ENCODE results near the gene PLEKHA8. TPM values are rescaled to one million over a fixed set of nuclear protein-coding genes. Genes with fewer than 3 reads are reported as not detected.

PLEKHA8 gene
- total RNA-seq, 1 experiment from 2014 or later, result 38.1 TPM

- Mint-ChIP-seq H3K4me3 (peak within 1 kb of the TSS; percentile 84), H3K4me1 (peaks cover 5% of the 10 kb centered on the region), H3K9me3 (no peaks in the 10 kb centered on the region), H3K36me3 (no peaks in the 10 kb centered on the region), H3K27ac (peak within 1 kb of the TSS; percentile 93), H3K27me3 (ENCODE audit: low read depth) (peaks cover 47% of the 10 kb centered on the region)
- ChIA-PET CTCF (interaction anchor here (0.8 to 1.0 kb wide), 3 partner anchors 11 to 30 kb away, joined by 3 read pairs; no protein-coding TSS in a partner anchor), POLR2A (interaction anchor here (0.6 kb wide), 1 partner anchor 21 kb away, joined by 4 read pairs; no protein-coding TSS in a partner anchor)
- ATAC-seq (peak; percentile 79), DNase-seq (ENCODE audit: low spot score) (peak; percentile 95)
- TF ChIP-seq TEAD4 (CRISPR knock-in tag; IDR thresholded peaks at IDR 0.05) (no peak), CREM (CRISPR knock-in tag; IDR thresholded peaks at IDR 0.05) (peak; percentile 89; the same call in 1 of the 2 replicates), TP53 (CRISPR knock-in tag; IDR thresholded peaks at IDR 0.05) (peak; percentile 62; the same call in 1 of the 2 replicates), SP1 (CRISPR knock-in tag; conservative IDR thresholded peaks at IDR 0.05) (peak; percentile 29), TEAD1 (CRISPR knock-in tag; IDR thresholded peaks at IDR 0.05) (peak; percentile 56; the same call in 1 of the 2 replicates), CDX4 (CRISPR knock-in tag; IDR thresholded peaks at IDR 0.05; ENCODE audit: borderline replicate concordance) (no peak), NFYB (CRISPR knock-in tag; conservative IDR thresholded peaks at IDR 0.05; ENCODE audit: low read depth) (peak; percentile 85), ZNF512 (CRISPR knock-in tag; IDR thresholded peaks at IDR 0.05; ENCODE audit: borderline replicate concordance) (no peak), ZBTB21 (CRISPR knock-in tag; IDR thresholded peaks at IDR 0.05; ENCODE audit: borderline replicate concordance) (peak; percentile 99), MYBL2 (CRISPR knock-in tag; IDR thresholded peaks at IDR 0.05) (no peak)
These were observed 106.5 kb downstream of the PLEKHA8 start, which contains the start of gene MTURN for GRCh38 chr7:30134611-30135300. Gene MTURN, plus strand, starts transcription at chr7:30134986. Its CDS starts 151 bp downstream, at chr7:30135137.

GRCh38 chr7:30135301-30136116, 107.3 kb downstream of the PLEKHA8 start:
- no peak for TF ChIP-seq ZNF121 (CRISPR knock-in tag; IDR thresholded peaks at IDR 0.05)
- 0 out of 2 replicates have a peak, but pooled peaks have one; percentile 16 for TF ChIP-seq NFE2L1 (CRISPR knock-in tag; IDR thresholded peaks at IDR 0.05)
- TF ChIP-seq SP1 (CRISPR knock-in tag; conservative IDR thresholded peaks at IDR 0.05), result peak; percentile 5; the same call in 1 of the 2 replicates
- TF ChIP-seq ZNF263 (CRISPR knock-in tag; IDR thresholded peaks at IDR 0.05; ENCODE audit: low read depth), result 0 out of 2 replicates have a peak, but pooled peaks have one; percentile 12
- peak; percentile 91; the same call in 1 of the 2 replicates for TF ChIP-seq KAT7 (CRISPR knock-in tag; IDR thresholded peaks at IDR 0.05; ENCODE audit: borderline replicate concordance)
- no peak for TF ChIP-seq ZNF317 (CRISPR knock-in tag; IDR thresholded peaks at IDR 0.05; ENCODE audit: borderline replicate concordance, low read depth)
- TF ChIP-seq FOXP1 (CRISPR knock-in tag; IDR thresholded peaks at IDR 0.05; ENCODE audit: borderline replicate concordance), result no peak
- TF ChIP-seq SMAD3 (CRISPR knock-in tag; IDR thresholded peaks at IDR 0.05; ENCODE audit: borderline replicate concordance), result 0 out of 2 replicates have a peak, but pooled peaks have one; percentile 13
- peak; percentile 78; the same call in 1 of the 2 replicates for TF ChIP-seq HMGXB4 (CRISPR knock-in tag; IDR thresholded peaks at IDR 0.05)
- peak; percentile 36; the same call in 1 of the 2 replicates for TF ChIP-seq PRDM15 (CRISPR knock-in tag; IDR thresholded peaks at IDR 0.05)
- peak; percentile 92 for TF ChIP-seq ZBTB43 (CRISPR knock-in tag; IDR thresholded peaks at IDR 0.05)
- peak overlapping the region; percentile 84 for H3K4me3 Mint-ChIP-seq
- peaks cover 47% of the 10 kb centered on the region for H3K27me3 Mint-ChIP-seq (ENCODE audit: low read depth)
- H3K36me3 Mint-ChIP-seq, result no peaks in the 10 kb centered on the region
- peak; percentile 51 for DNase-seq (ENCODE audit: low spot score)
- H3K27ac Mint-ChIP-seq, result no peak overlapping the region
- ChIA-PET CTCF (interaction anchor here (0.8 to 1.2 kb wide), 3 partner anchors 13 to 74 kb away, joined by 3 read pairs; no protein-coding TSS in a partner anchor), POLR2A (no interaction called here)
- ATAC-seq, result peak; percentile 6
- H3K9me3 Mint-ChIP-seq, result no peaks in the 10 kb centered on the region
- peaks cover 5% of the 10 kb centered on the region for H3K4me1 Mint-ChIP-seq
